Muscle of arm (tissue), 12 donors: Measurements from ENCODE around the gene KRT78. TPM values are rescaled to one million over a fixed set of nuclear protein-coding genes. Genes with fewer than 3 reads are reported as not detected.

Experiments
- DNase-seq: peaks from one replicate; pipeline ENCODE4 v3.0.0-alpha.2; 2013
- polyA plus RNA-seq, 12 donors: library from polyadenylated mRNA; unstranded; fragments of 120-200 nt; gene quantifications; one replicate each; pipeline ENCODE4 v1.2.1, GENCODE V29; 2013; ENCODE audit not compliant: insufficient read length in 12 of 12

Gene KRT78
- polyA plus RNA-seq, 12 donors, result 0.08 to 12.6 (median 2.4) TPM; not detected in 7

- no peak for DNase-seq
These were observed 21.9 kb downstream of the KRT78 start for GRCh38 chr12:52826611-52827498.

GRCh38 chr12:52825961-52826360 lies 22.8 kb downstream of the KRT78 start:
- no peak for DNase-seq

- no peak for DNase-seq
These were observed 23.9 kb downstream of the KRT78 start for GRCh38 chr12:52824741-52825410.

GRCh38 chr12:52823761-52824450 lies 24.9 kb downstream of the KRT78 start:
- no peak for DNase-seq

GRCh38 chr12:52822771-52823510 lies 25.9 kb downstream of the KRT78 start:
- no peak for DNase-seq

- no peak for DNase-seq
These were observed 26.8 kb downstream of the KRT78 start for GRCh38 chr12:52821826-52822660.

GRCh38 chr12:52821071-52821730 lies 27.6 kb downstream of the KRT78 start:
- DNase-seq, result no peak

- no peak for DNase-seq
These were observed 28.3 kb downstream of the KRT78 start for GRCh38 chr12:52820521-52820920.

- no peak for DNase-seq
These were observed 28.9 kb downstream of the KRT78 start for GRCh38 chr12:52819731-52820510.

GRCh38 chr12:52818887-52819420 lies 29.8 kb downstream of the KRT78 start:
- no peak for DNase-seq

- no peak for DNase-seq
These were observed 30.4 kb downstream of the KRT78 start for GRCh38 chr12:52818388-52818787.

- no peak for DNase-seq
These were observed 31.0 kb downstream of the KRT78 start for GRCh38 chr12:52817699-52818238.

- DNase-seq, result no peak
These were observed 31.6 kb downstream of the KRT78 start for GRCh38 chr12:52817003-52817698.

GRCh38 chr12:52815676-52816588 lies 32.9 kb downstream of the KRT78 start:
- no peak for DNase-seq

- no peak for DNase-seq
These were observed 33.6 kb downstream of the KRT78 start for GRCh38 chr12:52815161-52815560.

- DNase-seq, result no peak
These were observed 34.1 kb downstream of the KRT78 start for GRCh38 chr12:52814710-52815155.
